Right lobe of liver (tissue), 4 donors: ENCODE results near the gene SEC11C.

Experiments used
- POLR2A ChIP-seq: fragments of 450-650 bp; IDR thresholded peaks from one replicate; pipeline ENCODE4 v1.6.1; 2017; ENCODE audit warnings: antibody characterized with exemption, mild to moderate bottlenecking
- TF ChIP-seq, protein P1 (sequence below), 4 donors: fragments of 200-600 bp in 3 of 4; fragments of 450-650 bp in 1 of 4; IDR thresholded peaks; one replicate each; pipeline versions ENCODE4 v1.5.1 to v1.8.0; 2016 to 2022; ENCODE audit warnings: antibody characterized with exemption in 4 of 4, mild to moderate bottlenecking in 2 of 4
- donor health status: DM: no; HTN: no; CAD: no.
- donor health status: DM: no; HTN: no; CAD: no.
- donor health status: DM: no; HTN: yes; CAD: no.

DNA sequence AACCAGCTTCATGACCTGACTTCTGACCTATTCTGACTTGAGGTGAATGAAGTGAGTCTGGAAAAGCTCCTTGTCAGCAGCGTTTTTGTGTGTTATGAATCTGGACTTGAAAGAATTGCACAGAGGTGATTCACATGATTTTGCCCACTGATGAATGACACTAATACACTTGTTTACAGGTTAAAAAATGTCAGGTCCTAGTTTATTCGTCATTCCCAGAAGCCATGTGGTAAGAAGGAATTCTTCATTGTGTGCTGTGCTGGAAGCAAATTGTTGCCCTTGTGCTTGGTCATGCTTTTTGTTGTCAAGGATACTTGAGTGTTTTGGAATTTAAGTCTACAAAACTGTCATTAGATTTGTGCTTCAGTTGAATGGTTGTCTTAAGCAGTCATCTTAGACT lies 15.5 kb downstream of the SEC11C start:
- no peak for TF ChIP-seq POLR2A
- TF ChIP-seq, protein P1, sequence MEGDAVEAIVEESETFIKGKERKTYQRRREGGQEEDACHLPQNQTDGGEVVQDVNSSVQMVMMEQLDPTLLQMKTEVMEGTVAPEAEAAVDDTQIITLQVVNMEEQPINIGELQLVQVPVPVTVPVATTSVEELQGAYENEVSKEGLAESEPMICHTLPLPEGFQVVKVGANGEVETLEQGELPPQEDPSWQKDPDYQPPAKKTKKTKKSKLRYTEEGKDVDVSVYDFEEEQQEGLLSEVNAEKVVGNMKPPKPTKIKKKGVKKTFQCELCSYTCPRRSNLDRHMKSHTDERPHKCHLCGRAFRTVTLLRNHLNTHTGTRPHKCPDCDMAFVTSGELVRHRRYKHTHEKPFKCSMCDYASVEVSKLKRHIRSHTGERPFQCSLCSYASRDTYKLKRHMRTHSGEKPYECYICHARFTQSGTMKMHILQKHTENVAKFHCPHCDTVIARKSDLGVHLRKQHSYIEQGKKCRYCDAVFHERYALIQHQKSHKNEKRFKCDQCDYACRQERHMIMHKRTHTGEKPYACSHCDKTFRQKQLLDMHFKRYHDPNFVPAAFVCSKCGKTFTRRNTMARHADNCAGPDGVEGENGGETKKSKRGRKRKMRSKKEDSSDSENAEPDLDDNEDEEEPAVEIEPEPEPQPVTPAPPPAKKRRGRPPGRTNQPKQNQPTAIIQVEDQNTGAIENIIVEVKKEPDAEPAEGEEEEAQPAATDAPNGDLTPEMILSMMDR (IDR thresholded peaks at IDR 0.05), result no peak
